HG03097 (cell line): ENCODE results near the gene TGFBR2.
A peak's percentile ranks its signal among the peaks of the same experiment; 100 is the strongest.

Experiments
- ATAC-seq: cut with Tn5 transposase; IDR thresholded peaks from one replicate; pipeline ENCODE4 v1.9.1; 2021; ENCODE audit not compliant: unreplicated experiment, low FRiP score

The TGFBR2 gene

GRCh38 chr3:30633718-30634117, 27.3 kb downstream of the TGFBR2 start:
- no peak for ATAC-seq

- ATAC-seq: no peak
Observed at GRCh38 chr3:30634761-30635735, 28.6 kb downstream of the TGFBR2 start.

DNA sequence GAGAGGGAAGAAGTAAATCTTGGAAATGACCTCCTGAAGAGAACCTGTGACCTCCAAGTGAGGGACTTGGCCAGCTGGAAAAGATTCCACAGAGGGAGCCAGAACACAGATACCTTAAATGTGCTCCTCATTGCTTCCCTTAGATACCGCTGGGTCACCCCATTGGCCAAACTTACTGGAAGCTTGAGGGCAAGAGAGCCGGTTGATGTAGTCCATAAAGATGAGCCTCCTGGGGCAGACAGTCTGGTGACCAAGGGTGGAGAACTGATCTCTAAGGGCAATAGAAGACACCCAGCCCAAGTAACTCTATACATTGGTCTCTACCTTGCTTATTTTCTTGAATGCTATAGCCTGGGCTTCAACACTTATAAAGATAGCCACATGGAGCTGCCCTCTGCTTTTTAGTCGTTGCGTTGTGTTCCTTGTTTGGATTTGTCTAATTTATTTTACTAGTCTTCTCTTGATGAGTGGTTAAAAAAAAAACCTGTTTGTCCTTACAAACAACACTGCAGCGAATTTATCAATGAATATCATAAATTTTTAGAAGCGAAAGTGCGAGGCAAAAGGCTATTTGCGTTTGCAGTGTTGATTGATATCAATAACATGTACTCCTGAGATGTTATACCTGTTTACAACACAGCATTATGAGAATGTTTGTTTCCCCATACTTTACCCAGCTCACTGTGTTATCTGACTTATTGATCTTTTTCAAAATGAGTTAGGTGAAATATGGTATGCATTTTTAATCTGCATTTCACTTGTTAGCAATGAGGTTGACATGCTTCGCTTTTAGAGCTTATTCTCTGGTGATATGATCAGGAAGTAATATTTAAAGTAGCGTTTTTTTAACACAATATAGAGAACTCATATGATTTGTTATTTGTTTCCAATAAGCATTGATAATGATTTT, 31.2 kb downstream of the TGFBR2 start:
- ATAC-seq: no peak

GRCh38 chr3:30638685-30639412, 32.4 kb downstream of the TGFBR2 start:
- ATAC-seq: no peak

DNA sequence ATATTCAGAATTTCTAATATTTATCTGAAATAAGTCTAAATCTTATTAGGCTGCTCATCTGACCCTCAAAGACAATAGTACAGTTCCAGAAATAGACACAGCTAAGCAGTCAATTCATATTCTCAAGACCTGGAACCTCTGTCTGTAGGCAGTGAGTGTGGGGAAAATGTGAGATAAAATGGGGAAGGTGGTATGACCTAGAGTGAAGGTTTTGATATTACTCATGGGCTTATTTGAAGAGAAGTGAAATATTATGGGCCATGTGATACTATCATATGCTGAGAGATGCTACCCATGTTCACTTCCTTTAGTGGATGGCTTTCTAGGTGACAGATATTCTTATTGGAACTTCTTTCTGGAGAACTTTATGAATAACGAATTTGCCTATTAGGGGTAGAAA, 33.5 kb downstream of the TGFBR2 start:
- ATAC-seq: peak; percentile 79

DNA sequence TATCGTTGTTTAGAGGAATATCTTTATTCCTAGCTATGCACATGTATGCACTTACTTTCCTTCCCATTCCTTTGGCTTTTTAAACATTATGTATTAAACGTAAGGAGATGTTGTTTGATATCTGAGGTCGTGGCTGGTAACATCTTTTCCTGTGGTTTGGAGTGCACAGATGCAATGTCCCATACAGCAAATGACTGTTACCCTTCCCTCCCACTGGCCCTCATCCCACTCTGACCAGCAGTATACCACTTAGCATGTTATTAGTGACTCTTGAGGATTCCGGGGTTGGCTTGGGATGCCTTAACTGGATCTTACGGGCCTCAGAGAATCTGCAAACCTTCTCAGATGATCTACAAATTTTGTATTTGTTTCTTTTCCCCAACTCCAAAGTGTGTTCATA, 34.5 kb downstream of the TGFBR2 start:
- ATAC-seq: no peak

- ATAC-seq: no peak
Observed at GRCh38 chr3:30641416-30642251, 35.2 kb downstream of the TGFBR2 start.

- ATAC-seq: no peak
Observed at GRCh38 chr3:30642849-30643361, 36.5 kb downstream of the TGFBR2 start.

GRCh38 chr3:30643763-30644462, 37.5 kb downstream of the TGFBR2 start:
- no peak for ATAC-seq

DNA sequence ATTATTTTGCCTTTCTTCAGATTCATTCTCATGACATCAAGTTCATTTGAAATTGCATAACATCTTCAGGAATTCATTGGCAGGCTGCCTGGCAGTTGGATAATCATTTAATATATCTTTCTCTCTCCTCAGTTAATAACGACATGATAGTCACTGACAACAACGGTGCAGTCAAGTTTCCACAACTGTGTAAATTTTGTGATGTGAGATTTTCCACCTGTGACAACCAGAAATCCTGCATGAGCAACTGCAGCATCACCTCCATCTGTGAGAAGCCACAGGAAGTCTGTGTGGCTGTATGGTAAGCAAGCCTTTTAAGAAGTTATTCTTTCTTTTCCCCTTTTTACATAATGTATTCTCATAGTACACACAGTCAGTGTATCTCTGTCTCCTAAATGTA, 38.2 kb downstream of the TGFBR2 start:
- peak; percentile 78 for ATAC-seq

DNA sequence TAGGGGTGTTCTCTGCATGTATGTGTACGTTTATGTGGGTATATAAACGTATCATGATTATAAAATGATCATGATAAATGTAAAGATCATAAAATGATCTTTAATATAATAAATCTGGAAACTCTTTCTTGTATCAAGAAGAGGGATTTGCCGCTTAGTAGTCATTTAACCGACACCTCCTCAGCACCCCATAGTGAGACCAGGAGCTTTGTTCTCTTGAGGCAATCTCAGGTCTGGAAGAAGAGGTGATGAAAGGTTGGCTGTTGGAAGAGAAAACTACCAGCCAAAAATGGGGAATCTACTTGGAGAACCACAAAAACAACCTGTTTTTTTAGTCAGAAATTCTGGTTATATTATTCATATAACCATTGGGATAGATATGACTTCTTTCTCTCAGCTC, 38.7 kb downstream of the TGFBR2 start:
- no peak for ATAC-seq

DNA sequence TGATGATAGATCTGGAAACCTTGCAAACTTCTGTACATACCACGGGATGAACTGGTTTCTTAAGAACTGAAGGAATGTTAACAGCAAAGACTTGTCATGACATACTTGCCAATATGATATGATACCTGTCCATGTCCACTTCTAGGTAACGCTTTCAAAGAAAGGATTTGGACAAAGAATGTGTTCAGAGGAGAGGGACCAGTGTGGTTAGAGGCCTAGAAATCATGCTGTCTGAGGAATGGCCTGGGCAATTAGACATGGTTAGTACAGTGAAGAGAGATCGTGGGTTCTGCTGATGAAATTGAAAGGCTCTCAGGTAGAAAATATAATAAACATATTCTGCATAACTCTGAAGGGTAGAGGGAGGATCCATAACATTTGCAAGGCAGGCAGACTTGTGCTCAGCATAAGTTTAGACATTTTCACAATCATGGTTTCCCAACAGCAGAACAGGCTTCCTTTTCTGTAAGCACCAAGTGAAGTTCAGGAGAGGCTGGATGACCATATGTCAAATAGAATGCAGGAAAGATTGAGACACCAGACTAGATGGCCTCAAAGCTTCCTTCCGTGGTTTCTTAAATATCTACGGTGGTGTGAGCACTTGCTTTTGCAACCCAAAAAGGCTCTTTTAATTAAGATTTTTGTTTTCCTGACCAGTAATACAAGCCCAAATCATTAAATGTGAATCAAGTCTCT, 39.9 kb downstream of the TGFBR2 start:
- no peak for ATAC-seq

DNA sequence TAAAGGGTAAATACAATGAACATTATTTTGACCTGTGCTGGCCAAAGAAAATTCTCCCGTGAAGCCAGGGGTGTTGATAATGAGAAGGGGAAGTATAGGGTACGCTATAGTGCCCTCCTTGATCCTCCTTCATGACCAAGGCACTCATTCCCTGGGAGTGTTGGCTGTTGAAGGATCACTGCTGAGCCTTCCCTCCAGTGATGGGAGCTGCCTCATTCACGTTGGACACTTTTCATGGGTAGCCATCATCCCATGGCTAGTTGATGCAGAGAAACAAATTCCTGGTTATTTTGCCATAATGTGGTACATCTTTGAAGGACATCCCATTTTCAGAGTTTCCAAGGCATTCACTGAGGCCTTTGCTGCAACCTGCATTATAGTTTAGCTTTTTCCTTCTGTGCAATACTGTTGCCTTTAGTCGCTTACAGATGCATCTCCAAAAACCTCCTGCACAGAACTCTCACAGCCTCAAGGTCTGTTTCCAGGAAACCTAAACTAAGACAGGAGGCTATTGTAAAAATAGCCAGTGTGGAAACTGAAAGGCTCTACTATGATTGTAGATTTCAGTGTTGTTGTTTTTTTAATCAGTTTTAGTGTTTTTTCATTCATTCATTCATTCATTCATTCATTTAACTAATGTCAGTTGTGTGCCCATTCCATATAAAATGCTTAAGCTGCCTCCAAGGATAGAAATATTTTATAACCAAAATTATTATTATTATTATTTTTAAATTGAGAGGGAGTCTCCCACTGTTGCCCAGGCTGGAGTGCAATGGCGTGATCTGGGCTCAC, 40.8 kb downstream of the TGFBR2 start:
- no peak for ATAC-seq

- ATAC-seq: no peak
Observed at GRCh38 chr3:30648670-30649357, 42.4 kb downstream of the TGFBR2 start.

- no peak for ATAC-seq
Observed at GRCh38 chr3:30649572-30650318, 43.3 kb downstream of the TGFBR2 start.

GRCh38 chr3:30650348-30650995, 44.1 kb downstream of the TGFBR2 start:
- ATAC-seq: no peak
